GM23338 (cell line): ENCODE results near the gene SLC9A2.

Experiments used
- CREB1 ChIP-seq: fragments of 250-450 bp; sonication (Bioruptor Pico); IDR thresholded peaks from 2 replicates; pipeline ENCODE4 v1.5.0; 2020; ENCODE audit warnings: low read depth, mild to moderate bottlenecking, moderate library complexity
- EZH2 ChIP-seq: fragments of 200-600 bp; sonication (generic); IDR thresholded peaks from one replicate; pipeline ENCODE4 v1.8.0; 2017; ENCODE audit warnings: antibody characterized with exemption, mild to moderate bottlenecking, low read depth; ENCODE audit not compliant: unreplicated experiment
- EZH2phosphoT487 ChIP-seq: fragments of 200-600 bp; sonication (generic); IDR thresholded peaks from one replicate; pipeline ENCODE4 v1.8.1; 2018; ENCODE audit warnings: antibody characterized with exemption; ENCODE audit not compliant: unreplicated experiment
- JUNB ChIP-seq: IDR thresholded peaks from one replicate; pipeline ENCODE4 v1.6.1; 2016; ENCODE audit warnings: antibody characterized with exemption; ENCODE audit not compliant: unreplicated experiment
- POLR2AphosphoS5 ChIP-seq: IDR thresholded peaks from 2 replicates; pipeline ENCODE4 v1.6.1; 2016; ENCODE audit warnings: antibody characterized with exemption, low read depth
- STAT1 ChIP-seq: IDR thresholded peaks from one replicate; pipeline ENCODE4 v1.6.1; 2016; ENCODE audit warnings: antibody characterized with exemption; ENCODE audit not compliant: unreplicated experiment
- TF ChIP-seq, protein P1 (sequence below), 2 experiments: fragments of 200-600 bp in 1 of 2; sonication (generic) in 1 of 2; conservative IDR thresholded peaks; 2 replicates each; pipeline versions ENCODE4 v1.5.1 to v1.6.1; 2016 to 2017; ENCODE audit warnings: antibody characterized with exemption in 2 of 2, low read depth in 2 of 2, mild to moderate bottlenecking in 2 of 2, moderate library complexity in 1 of 2
- TF ChIP-seq, protein P2 (sequence below): IDR thresholded peaks from one replicate; pipeline ENCODE4 v1.6.1; 2018; ENCODE audit warnings: antibody characterized with exemption; ENCODE audit not compliant: unreplicated experiment
- TF ChIP-seq, protein P3 (sequence below): IDR thresholded peaks from 2 replicates; pipeline ENCODE4 v1.6.1; 2016; ENCODE audit warnings: antibody characterized with exemption

DNA sequence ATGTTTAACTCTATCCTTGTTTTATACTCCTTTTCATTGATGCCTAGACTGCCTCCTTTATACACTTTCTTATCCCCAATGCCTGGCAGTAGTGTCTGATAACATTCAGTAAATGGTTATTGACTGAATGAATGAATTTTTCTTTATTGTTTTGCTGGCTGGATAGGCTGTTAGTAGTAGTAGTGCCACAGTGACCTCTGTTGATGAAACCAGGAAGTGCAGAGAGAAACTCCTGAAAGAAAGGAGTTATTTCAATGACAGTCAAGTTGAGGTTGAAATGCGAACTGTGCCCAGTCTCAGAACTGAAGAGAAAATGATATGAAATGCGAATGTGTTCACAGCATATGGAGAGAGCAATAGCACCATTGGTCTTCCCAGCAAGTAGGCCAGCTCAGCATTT lies 26.8 kb upstream of the SLC9A2 start:
- TF ChIP-seq, protein P1, sequence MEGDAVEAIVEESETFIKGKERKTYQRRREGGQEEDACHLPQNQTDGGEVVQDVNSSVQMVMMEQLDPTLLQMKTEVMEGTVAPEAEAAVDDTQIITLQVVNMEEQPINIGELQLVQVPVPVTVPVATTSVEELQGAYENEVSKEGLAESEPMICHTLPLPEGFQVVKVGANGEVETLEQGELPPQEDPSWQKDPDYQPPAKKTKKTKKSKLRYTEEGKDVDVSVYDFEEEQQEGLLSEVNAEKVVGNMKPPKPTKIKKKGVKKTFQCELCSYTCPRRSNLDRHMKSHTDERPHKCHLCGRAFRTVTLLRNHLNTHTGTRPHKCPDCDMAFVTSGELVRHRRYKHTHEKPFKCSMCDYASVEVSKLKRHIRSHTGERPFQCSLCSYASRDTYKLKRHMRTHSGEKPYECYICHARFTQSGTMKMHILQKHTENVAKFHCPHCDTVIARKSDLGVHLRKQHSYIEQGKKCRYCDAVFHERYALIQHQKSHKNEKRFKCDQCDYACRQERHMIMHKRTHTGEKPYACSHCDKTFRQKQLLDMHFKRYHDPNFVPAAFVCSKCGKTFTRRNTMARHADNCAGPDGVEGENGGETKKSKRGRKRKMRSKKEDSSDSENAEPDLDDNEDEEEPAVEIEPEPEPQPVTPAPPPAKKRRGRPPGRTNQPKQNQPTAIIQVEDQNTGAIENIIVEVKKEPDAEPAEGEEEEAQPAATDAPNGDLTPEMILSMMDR (conservative IDR thresholded peaks at IDR 0.05; ENCODE audit: low read depth in 2 of 2), result peak; percentile 70 to 80
- TF ChIP-seq EZH2phosphoT487 (no peak), POLR2AphosphoS5 (no peak), EZH2 (no peak), STAT1 (no peak), JUNB (no peak), CREB1 (CRISPR knock-in tag) (no peak)
- TF ChIP-seq, protein P2, sequence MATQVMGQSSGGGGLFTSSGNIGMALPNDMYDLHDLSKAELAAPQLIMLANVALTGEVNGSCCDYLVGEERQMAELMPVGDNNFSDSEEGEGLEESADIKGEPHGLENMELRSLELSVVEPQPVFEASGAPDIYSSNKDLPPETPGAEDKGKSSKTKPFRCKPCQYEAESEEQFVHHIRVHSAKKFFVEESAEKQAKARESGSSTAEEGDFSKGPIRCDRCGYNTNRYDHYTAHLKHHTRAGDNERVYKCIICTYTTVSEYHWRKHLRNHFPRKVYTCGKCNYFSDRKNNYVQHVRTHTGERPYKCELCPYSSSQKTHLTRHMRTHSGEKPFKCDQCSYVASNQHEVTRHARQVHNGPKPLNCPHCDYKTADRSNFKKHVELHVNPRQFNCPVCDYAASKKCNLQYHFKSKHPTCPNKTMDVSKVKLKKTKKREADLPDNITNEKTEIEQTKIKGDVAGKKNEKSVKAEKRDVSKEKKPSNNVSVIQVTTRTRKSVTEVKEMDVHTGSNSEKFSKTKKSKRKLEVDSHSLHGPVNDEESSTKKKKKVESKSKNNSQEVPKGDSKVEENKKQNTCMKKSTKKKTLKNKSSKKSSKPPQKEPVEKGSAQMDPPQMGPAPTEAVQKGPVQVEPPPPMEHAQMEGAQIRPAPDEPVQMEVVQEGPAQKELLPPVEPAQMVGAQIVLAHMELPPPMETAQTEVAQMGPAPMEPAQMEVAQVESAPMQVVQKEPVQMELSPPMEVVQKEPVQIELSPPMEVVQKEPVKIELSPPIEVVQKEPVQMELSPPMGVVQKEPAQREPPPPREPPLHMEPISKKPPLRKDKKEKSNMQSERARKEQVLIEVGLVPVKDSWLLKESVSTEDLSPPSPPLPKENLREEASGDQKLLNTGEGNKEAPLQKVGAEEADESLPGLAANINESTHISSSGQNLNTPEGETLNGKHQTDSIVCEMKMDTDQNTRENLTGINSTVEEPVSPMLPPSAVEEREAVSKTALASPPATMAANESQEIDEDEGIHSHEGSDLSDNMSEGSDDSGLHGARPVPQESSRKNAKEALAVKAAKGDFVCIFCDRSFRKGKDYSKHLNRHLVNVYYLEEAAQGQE, result no peak
- TF ChIP-seq, protein P3, sequence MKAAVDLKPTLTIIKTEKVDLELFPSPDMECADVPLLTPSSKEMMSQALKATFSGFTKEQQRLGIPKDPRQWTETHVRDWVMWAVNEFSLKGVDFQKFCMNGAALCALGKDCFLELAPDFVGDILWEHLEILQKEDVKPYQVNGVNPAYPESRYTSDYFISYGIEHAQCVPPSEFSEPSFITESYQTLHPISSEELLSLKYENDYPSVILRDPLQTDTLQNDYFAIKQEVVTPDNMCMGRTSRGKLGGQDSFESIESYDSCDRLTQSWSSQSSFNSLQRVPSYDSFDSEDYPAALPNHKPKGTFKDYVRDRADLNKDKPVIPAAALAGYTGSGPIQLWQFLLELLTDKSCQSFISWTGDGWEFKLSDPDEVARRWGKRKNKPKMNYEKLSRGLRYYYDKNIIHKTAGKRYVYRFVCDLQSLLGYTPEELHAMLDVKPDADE, result no peak
